GM12874 (cell line): Measurements from ENCODE around the gene NDOR1.
A peak's percentile ranks its signal among the peaks of the same experiment; 100 is the strongest.

ENCODE experiments used
- CTCF ChIP-seq: IDR thresholded peaks from 2 replicates; pipeline ENCODE4 v1.5.1; 2011; ENCODE audit warnings: low read depth, mild to moderate bottlenecking, control low read depth, low read length, moderate library complexity; ENCODE audit not compliant: insufficient read depth

Gene NDOR1

GRCh38 chr9:137169896-137170358 is 35.6 kb upstream of the NDOR1 start, which contains the start of gene LRRC26:
LRRC26 (minus strand) TSS chr9:137170051; CDS start chr9:137169943, 108 bp downstream.
- no peak for TF ChIP-seq CTCF

GRCh38 chr9:137170486-137171148 is 34.9 kb upstream of the NDOR1 start:
- TF ChIP-seq CTCF: no peak

GRCh38 chr9:137171149-137171900 is 34.2 kb upstream of the NDOR1 start:
- TF ChIP-seq CTCF: no peak

- TF ChIP-seq CTCF: no peak
These were observed 32.4 kb upstream of the NDOR1 start for GRCh38 chr9:137172901-137173795.

GRCh38 chr9:137173796-137174664 is 31.5 kb upstream of the NDOR1 start:
- no peak for TF ChIP-seq CTCF

- TF ChIP-seq CTCF: peak; percentile 6; the same call in 1 of the 2 replicates
These were observed 30.7 kb upstream of the NDOR1 start for GRCh38 chr9:137174722-137175293.
